Activated B cell treated with CpG ODN at 0.5 μM for 24 hours (primary cell): ENCODE data around the gene TMC1. TPM values are rescaled to one million over a fixed set of nuclear protein-coding genes. Genes with fewer than 3 reads are reported as not detected.
A peak's percentile ranks its signal among the peaks of the same experiment; 100 is the strongest.

ENCODE experiments used
- ATAC-seq: fragments of 200-7000 bp; cut with Tn5 transposase; one replicate; pipeline ENCODE4 v1.10.0; 2021; ENCODE audit warnings: low read depth, mild to moderate bottlenecking, moderate library complexity
- CTCF ChIA-PET: fragments of 350-600 bp; sonication (Branson Sonifier 250); formaldehyde crosslinking; loops from one replicate; lab custom pipeline; 2021; ENCODE audit warnings: antibody characterized with exemption; lab: Charles Lee
- POLR2A ChIA-PET: fragments of 350-600 bp; sonication (Branson Sonifier 250); formaldehyde crosslinking; loops from one replicate; lab custom pipeline; 2021; ENCODE audit warnings: antibody characterized with exemption; lab: Charles Lee
- DNase-seq: peaks from one replicate; pipeline ENCODE4 v3.0.0; 2022
- H3K27ac Mint-ChIP-seq: one replicate; pipeline ENCODE4 v1.8.0; 2020; ENCODE audit warnings: mixed read lengths
- H3K27me3 Mint-ChIP-seq: one replicate; pipeline ENCODE4 v1.8.0; 2021; ENCODE audit warnings: mixed read lengths
- H3K36me3 Mint-ChIP-seq: one replicate; pipeline ENCODE4 v1.8.0; 2021; ENCODE audit warnings: low read depth, mixed read lengths
- H3K4me1 Mint-ChIP-seq: one replicate; pipeline ENCODE4 v1.8.0; 2021; ENCODE audit warnings: mixed read lengths
- H3K4me3 Mint-ChIP-seq: one replicate; pipeline ENCODE4 v1.8.0; 2020; ENCODE audit warnings: mild to moderate bottlenecking, mixed read lengths
- H3K9me3 Mint-ChIP-seq: one replicate; pipeline ENCODE4 v1.8.0; 2020; ENCODE audit warnings: mixed read lengths
- CTCF ChIP-seq: fragments of 200-600 bp; IDR thresholded peaks from one replicate; pipeline ENCODE4 v1.8.0; 2022; ENCODE audit warnings: antibody characterized with exemption, mild to moderate bottlenecking
- intact Hi-C: fragments of 100-400 bp; cut with micrococcal nuclease; formaldehyde crosslinking; loops from one replicate; pipeline ENCODE4 v1.15.1; 2024
- total RNA-seq: library from RNA; stranded (reverse); gene quantifications from 2 replicates; pipeline ENCODE4 v1.2.3, GENCODE V29; 2022

The TMC1 gene
- total RNA-seq, 1 donor from 2014 or later = not detected

GRCh38 chr9:72526901-72527800, 5.7 kb downstream of the TMC1 start:
- intact Hi-C loops = no loop called here
- no peak for DNase-seq
- H3K36me3 Mint-ChIP-seq = no peaks in the 10 kb centered on the region
- H3K27me3 Mint-ChIP-seq = peaks cover 8% of the 10 kb centered on the region
- CTCF ChIA-PET = no interaction called here
- no peak for TF ChIP-seq CTCF
- H3K4me1 Mint-ChIP-seq = peaks cover 11% of the 10 kb centered on the region
- peaks cover 2% of the 10 kb centered on the region for H3K9me3 Mint-ChIP-seq
- POLR2A ChIA-PET = no interaction called here
- peak; percentile 66 for ATAC-seq
- peak overlapping the region; percentile 56 for H3K4me3 Mint-ChIP-seq
- peak overlapping the region; percentile 14 for H3K27ac Mint-ChIP-seq

- no peak for ATAC-seq
- intact Hi-C loops = no loop called here
- CTCF ChIA-PET = no interaction called here
- Mint-ChIP-seq H3K9me3 (peaks cover 2% of the 10 kb centered on the region), H3K4me3 (peak overlapping the region; percentile 56), H3K4me1 (peaks cover 11% of the 10 kb centered on the region), H3K27ac (peak overlapping the region; percentile 25), H3K36me3 (no peaks in the 10 kb centered on the region), H3K27me3 (peaks cover 11% of the 10 kb centered on the region)
- POLR2A ChIA-PET = no interaction called here
- TF ChIP-seq CTCF = no peak
- DNase-seq = no peak
Measured at GRCh38 chr9:72527801-72528195, 6.4 kb downstream of the TMC1 start.

GRCh38 chr9:72529531-72529930, 8.1 kb downstream of the TMC1 start:
- Mint-ChIP-seq H3K36me3 (no peaks in the 10 kb centered on the region), H3K27me3 (peaks cover 16% of the 10 kb centered on the region), H3K4me1 (peaks cover 11% of the 10 kb centered on the region), H3K4me3 (no peak overlapping the region), H3K27ac (no peak overlapping the region), H3K9me3 (peaks cover 2% of the 10 kb centered on the region)
- ChIA-PET CTCF (no interaction called here), POLR2A (no interaction called here)
- intact Hi-C loops = no loop called here
- ATAC-seq = no peak
- DNase-seq = no peak
- TF ChIP-seq CTCF = no peak

DNA sequence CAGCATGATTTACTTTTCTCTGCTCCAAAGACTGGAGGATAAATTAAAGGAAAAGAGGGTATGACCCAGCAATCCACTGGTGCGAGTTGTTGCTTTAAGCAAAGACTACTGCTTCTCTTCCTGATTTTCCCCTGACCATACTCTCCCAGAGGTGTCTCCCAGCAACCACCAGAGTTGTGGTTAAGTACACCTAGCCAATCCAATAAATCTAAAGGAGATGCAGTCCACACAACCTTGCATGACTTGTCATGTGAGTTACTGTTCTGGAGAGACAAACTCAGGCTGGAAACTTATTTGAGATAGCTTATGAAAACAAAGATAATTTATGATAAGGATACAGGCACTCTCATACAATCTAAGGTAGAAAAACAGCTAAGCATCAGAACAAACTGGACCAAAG, 11.9 kb downstream of the TMC1 start:
- Mint-ChIP-seq H3K27me3 (peaks cover 8% of the 10 kb centered on the region), H3K4me3 (no peak overlapping the region), H3K27ac (no peak overlapping the region), H3K36me3 (no peaks in the 10 kb centered on the region), H3K9me3 (peaks cover 5% of the 10 kb centered on the region), H3K4me1 (no peaks in the 10 kb centered on the region)
- DNase-seq (no peak), ATAC-seq (no peak)
- POLR2A ChIA-PET = no interaction called here
- CTCF ChIA-PET = no interaction called here
- intact Hi-C loops = loop anchor here (10.0 kb wide), 1 partner anchor 59 kb away; no protein-coding TSS in a partner anchor
- no peak for TF ChIP-seq CTCF

- no peak overlapping the region for H3K4me3 Mint-ChIP-seq
- peaks cover 5% of the 10 kb centered on the region for H3K9me3 Mint-ChIP-seq
- no peak overlapping the region for H3K27ac Mint-ChIP-seq
- H3K27me3 Mint-ChIP-seq = peaks cover 11% of the 10 kb centered on the region
- no peak for DNase-seq
- no peak for TF ChIP-seq CTCF
- intact Hi-C loops = loop anchor here (10.0 kb wide), 1 partner anchor 60 kb away; no protein-coding TSS in a partner anchor
- no peaks in the 10 kb centered on the region for H3K36me3 Mint-ChIP-seq
- no peaks in the 10 kb centered on the region for H3K4me1 Mint-ChIP-seq
- ATAC-seq = no peak
- ChIA-PET POLR2A (no interaction called here), CTCF (interaction anchor here (0.5 kb wide), 1 partner anchor 135 kb away, joined by 3 read pairs; no protein-coding TSS in a partner anchor)
Measured at GRCh38 chr9:72534931-72535330, 13.5 kb downstream of the TMC1 start.
